ENCODE results near the gene CACNA1G. TPM values are rescaled to one million over a fixed set of nuclear protein-coding genes. Genes with fewer than 3 reads are reported as not detected.

CACNA1G gene
- total RNA-seq, 1 donor from 2014 or later: 0.27 TPM

GRCh38 chr17:50627036-50627781 lies 66.7 kb downstream of the CACNA1G start:
- Mint-ChIP-seq H3K9me3 (ENCODE audit: unreplicated experiment) (no peaks in the 10 kb centered on the region), H3K27me3 (ENCODE audit: low read depth, unreplicated experiment) (peaks cover 32% of the 10 kb centered on the region), H3K4me1 (ENCODE audit: low read depth, unreplicated experiment) (peaks cover 6% of the 10 kb centered on the region), H3K27ac (ENCODE audit: unreplicated experiment) (no peak overlapping the region), H3K4me3 (ENCODE audit: unreplicated experiment) (no peak overlapping the region), H3K36me3 (ENCODE audit: low read depth, unreplicated experiment) (no peaks in the 10 kb centered on the region)
- FAIRE-seq (no peak), DNase-seq (ENCODE audit: low read depth) (no peak)
- Histone ChIP-seq H3K27me3 (ENCODE audit: insufficient read depth, low read length) (peaks cover 4% of the 10 kb centered on the region), H2AFZ (ENCODE audit: low read depth, low read length) (no peak overlapping the region), H3K27ac (ENCODE audit: low read depth, low read length) (no peak overlapping the region), H3K36me3 (ENCODE audit: insufficient read depth, low read length) (no peaks in the 10 kb centered on the region), H3K9me3 (ENCODE audit: insufficient read depth, low read depth, low read length) (no peaks in the 10 kb centered on the region), H3K4me1 (ENCODE audit: insufficient read depth, low read length) (peaks cover 3% of the 10 kb centered on the region), H3K79me2 (ENCODE audit: insufficient read depth, low read length) (no peaks in the 10 kb centered on the region), H3K9ac (ENCODE audit: low read length) (no peak overlapping the region), H3K4me3 (ENCODE audit: insufficient read depth, low read depth, low read length) (no peak overlapping the region), H4K20me1 (ENCODE audit: insufficient read depth, low read length) (no peaks in the 10 kb centered on the region), H3K4me2 (ENCODE audit: low read length) (no peak overlapping the region)
- TF ChIP-seq CTCF (IDR thresholded peaks at IDR 0.05; ENCODE audit: insufficient read depth, low read depth, low read length) (no peak), EZH2 (IDR thresholded peaks at IDR 0.05; ENCODE audit: insufficient read depth, low read length) (no peak)

GRCh38 chr17:50627782-50628601 lies 67.5 kb downstream of the CACNA1G start:
- Histone ChIP-seq H4K20me1 (ENCODE audit: insufficient read depth, low read length) (no peaks in the 10 kb centered on the region), H3K36me3 (ENCODE audit: insufficient read depth, low read length) (no peaks in the 10 kb centered on the region), H2AFZ (ENCODE audit: low read depth, low read length) (no peak overlapping the region), H3K27me3 (ENCODE audit: insufficient read depth, low read length) (peaks cover 4% of the 10 kb centered on the region), H3K4me1 (ENCODE audit: insufficient read depth, low read length) (peaks cover 3% of the 10 kb centered on the region), H3K9ac (ENCODE audit: low read length) (no peak overlapping the region), H3K27ac (ENCODE audit: low read depth, low read length) (no peak overlapping the region), H3K4me2 (ENCODE audit: low read length) (peak overlapping the region; percentile 11), H3K9me3 (ENCODE audit: insufficient read depth, low read depth, low read length) (no peaks in the 10 kb centered on the region), H3K79me2 (ENCODE audit: insufficient read depth, low read length) (no peaks in the 10 kb centered on the region), H3K4me3 (ENCODE audit: insufficient read depth, low read depth, low read length) (no peak overlapping the region)
- Mint-ChIP-seq H3K9me3 (ENCODE audit: unreplicated experiment) (no peaks in the 10 kb centered on the region), H3K4me3 (ENCODE audit: unreplicated experiment) (no peak overlapping the region), H3K36me3 (ENCODE audit: low read depth, unreplicated experiment) (no peaks in the 10 kb centered on the region), H3K27ac (ENCODE audit: unreplicated experiment) (no peak overlapping the region), H3K4me1 (ENCODE audit: low read depth, unreplicated experiment) (peaks cover 6% of the 10 kb centered on the region), H3K27me3 (ENCODE audit: low read depth, unreplicated experiment) (peaks cover 38% of the 10 kb centered on the region)
- no peak for DNase-seq (ENCODE audit: low read depth)
- no peak for FAIRE-seq
- no peak for TF ChIP-seq EZH2 (IDR thresholded peaks at IDR 0.05; ENCODE audit: insufficient read depth, low read length)
- TF ChIP-seq CTCF (IDR thresholded peaks at IDR 0.05; ENCODE audit: insufficient read depth, low read depth, low read length): no peak
